Measurements from ENCODE around the gene HGS.

GRCh38 chr17:81676906-81677305, 6.9 kb upstream of the HGS start:
- no peak for TF ChIP-seq POLR2AphosphoS5 (IDR thresholded peaks at IDR 0.05; ENCODE audit: low read depth, low read length)
- no peak for TF ChIP-seq POLR2A (IDR thresholded peaks at IDR 0.05; ENCODE audit: low read depth, low read length)
